Measurements from ENCODE around the gene UXS1. TPM values are rescaled to one million over a fixed set of nuclear protein-coding genes. Genes with fewer than 3 reads are reported as not detected.

UXS1 gene
- polyA plus RNA-seq, 1 of the 3 experiments (the other 2 are of a cell fraction) = 55.9 TPM

DNA sequence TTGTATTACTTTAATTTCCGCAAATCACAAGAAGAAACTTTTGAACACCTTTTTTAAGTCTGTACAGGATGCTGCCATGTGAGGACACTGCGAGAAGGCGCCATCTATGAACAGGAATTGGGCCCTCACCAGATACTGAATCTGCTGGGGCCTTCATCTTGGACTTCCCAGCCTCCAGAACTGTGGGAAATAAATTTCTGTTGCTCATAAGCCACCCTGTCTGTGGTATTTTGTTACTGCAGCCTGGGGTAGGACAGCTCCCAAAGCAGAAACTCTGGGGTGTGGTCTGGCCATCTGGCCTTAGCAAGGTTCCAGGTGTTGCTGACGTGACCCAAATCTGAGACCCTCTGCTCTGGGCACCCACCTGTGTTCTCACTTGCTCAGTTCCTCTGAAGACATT is 16.5 kb downstream of the UXS1 start:
- CTCF ChIA-PET = interaction anchor here (1.2 kb wide), 1 partner anchor 17 kb away, joined by 4 read pairs; no protein-coding TSS in a partner anchor
- H3K9ac ChIP-seq = no peak overlapping the region

More for the DNA sequence above, 16.5 kb downstream of the UXS1 start:
- Histone ChIP-seq H3F3A (replicated peaks; ENCODE audit: insufficient read depth) (no peaks in the 10 kb centered on the region), H3K4me2 (no peak overlapping the region), H3K4me1 (ENCODE audit: control insufficient read depth in 1 of 2, insufficient read depth in 2 of 2, low read depth in 1 of 2, low read length in 1 of 2) (no peaks in the 10 kb centered on the region; a peak in 1 of 4 replicates), H3K36me3 (replicated peaks in 1 of 2; ENCODE audit: control insufficient read depth in 1 of 2, insufficient read depth in 2 of 2, low read length in 1 of 2) (no peaks in the 10 kb centered on the region), H3K4me3 (ENCODE audit: low read depth in 2 of 2, low read length in 1 of 2) (no peak overlapping the region), H3K9me2 (no peaks in the 10 kb centered on the region), H3K27ac (ENCODE audit: low read depth in 2 of 2, low read length in 1 of 2) (no peak overlapping the region), H2AFZ (ENCODE audit: low read depth) (no peak overlapping the region), H4K20me1 (ENCODE audit: insufficient read depth) (no peaks in the 10 kb centered on the region), H3K27me3 (ENCODE audit: insufficient read depth) (no peaks in the 10 kb centered on the region), H3K79me2 (ENCODE audit: insufficient read depth) (peaks cover 5% of the 10 kb centered on the region; the same call in 1 of the 2 replicates), H3K9me3 (no peaks in the 10 kb centered on the region)
- WGBS (ENCODE audit: low lambda C conversion rate) = 100% methylated on average over 4 of the region's 4 CpGs
- DNase-seq = no peak
- TF ChIP-seq NRF1 (IDR thresholded peaks at IDR 0.05; ENCODE audit: low read depth, low read length) (no peak), CHD2 (IDR thresholded peaks at IDR 0.05; ENCODE audit: low read length, partially characterized antibody) (no peak), CTCF (IDR thresholded peaks at IDR 0.05) (no peak), MXI1 (IDR thresholded peaks at IDR 0.05; ENCODE audit: low read depth, low read length) (no peak), PBX3 (IDR thresholded peaks at IDR 0.05) (no peak), RXRA (IDR thresholded peaks at IDR 0.05; ENCODE audit: borderline replicate concordance, low read depth) (no peak), SIN3A (IDR thresholded peaks at IDR 0.05; ENCODE audit: borderline replicate concordance, low read depth, low read length) (no peak), JUND (IDR thresholded peaks at IDR 0.05) (no peak), RCOR1 (IDR thresholded peaks at IDR 0.05; ENCODE audit: low read length) (no peak), RAD21 (IDR thresholded peaks at IDR 0.05; ENCODE audit: low read length) (no peak), FOXJ3 (CRISPR knock-in tag; IDR thresholded peaks at IDR 0.05) (no peak), MEF2A (IDR thresholded peaks at IDR 0.05; ENCODE audit: borderline replicate concordance, low read depth) (no peak), ELF1 (IDR thresholded peaks at IDR 0.05) (no peak), POLR2AphosphoS5 (IDR thresholded peaks at IDR 0.05; ENCODE audit: low read depth, low read length) (no peak), MAX (IDR thresholded peaks at IDR 0.05; ENCODE audit: low read depth) (no peak), SMC3 (IDR thresholded peaks at IDR 0.05; ENCODE audit: low read depth, low read length) (no peak), RFX5 (IDR thresholded peaks at IDR 0.05; ENCODE audit: low read length) (no peak), NFIC (IDR thresholded peaks at IDR 0.05; ENCODE audit: borderline replicate concordance) (no peak)
- TF ChIP-seq, protein P1, sequence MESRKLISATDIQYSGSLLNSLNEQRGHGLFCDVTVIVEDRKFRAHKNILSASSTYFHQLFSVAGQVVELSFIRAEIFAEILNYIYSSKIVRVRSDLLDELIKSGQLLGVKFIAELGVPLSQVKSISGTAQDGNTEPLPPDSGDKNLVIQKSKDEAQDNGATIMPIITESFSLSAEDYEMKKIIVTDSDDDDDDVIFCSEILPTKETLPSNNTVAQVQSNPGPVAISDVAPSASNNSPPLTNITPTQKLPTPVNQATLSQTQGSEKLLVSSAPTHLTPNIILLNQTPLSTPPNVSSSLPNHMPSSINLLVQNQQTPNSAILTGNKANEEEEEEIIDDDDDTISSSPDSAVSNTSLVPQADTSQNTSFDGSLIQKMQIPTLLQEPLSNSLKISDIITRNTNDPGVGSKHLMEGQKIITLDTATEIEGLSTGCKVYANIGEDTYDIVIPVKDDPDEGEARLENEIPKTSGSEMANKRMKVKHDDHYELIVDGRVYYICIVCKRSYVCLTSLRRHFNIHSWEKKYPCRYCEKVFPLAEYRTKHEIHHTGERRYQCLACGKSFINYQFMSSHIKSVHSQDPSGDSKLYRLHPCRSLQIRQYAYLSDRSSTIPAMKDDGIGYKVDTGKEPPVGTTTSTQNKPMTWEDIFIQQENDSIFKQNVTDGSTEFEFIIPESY (IDR thresholded peaks at IDR 0.05; ENCODE audit: borderline replicate concordance, low read depth) = no peak
- POLR2A ChIA-PET = no interaction called here
